Measurements from ENCODE around the gene CUBN.

The CUBN gene

DNA sequence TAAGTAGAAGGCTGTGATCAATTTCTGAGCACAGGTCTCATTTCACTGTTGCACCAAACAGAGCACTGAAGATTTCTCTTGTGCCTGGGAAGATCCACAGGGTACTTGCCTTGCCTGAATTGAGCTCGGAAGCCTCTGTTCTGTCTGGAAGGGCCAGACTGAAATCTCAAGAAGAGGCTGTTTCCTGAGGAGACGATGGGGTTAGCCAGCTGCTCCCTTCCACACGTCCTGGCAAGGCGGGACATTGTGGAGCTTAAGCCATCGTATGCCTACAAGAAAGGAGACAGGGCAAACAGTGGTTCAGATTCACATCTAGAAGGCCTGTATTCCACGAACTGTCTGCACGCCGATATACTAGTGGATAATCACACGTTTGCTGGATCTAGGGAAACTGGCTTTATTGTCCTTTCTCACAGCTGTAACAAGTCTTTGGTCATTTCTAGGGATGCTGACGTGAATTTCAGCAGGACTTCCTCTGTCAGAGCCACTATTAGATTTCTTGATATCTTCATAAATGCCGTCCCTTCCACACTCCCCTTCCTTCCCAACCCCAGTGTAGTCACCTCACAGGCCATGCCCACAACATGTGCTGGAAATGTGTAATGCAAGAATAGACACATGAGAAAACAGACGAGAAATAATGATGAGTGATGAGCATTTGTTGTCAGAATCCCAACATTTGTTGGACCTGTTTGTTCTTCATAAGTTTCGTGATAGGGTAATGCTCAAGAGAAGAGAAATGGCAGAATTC is 175.2 kb downstream of the CUBN start:
- no peak for DNase-seq (ENCODE audit: low read depth in 2 of 2, low spot score in 1 of 2)

DNA sequence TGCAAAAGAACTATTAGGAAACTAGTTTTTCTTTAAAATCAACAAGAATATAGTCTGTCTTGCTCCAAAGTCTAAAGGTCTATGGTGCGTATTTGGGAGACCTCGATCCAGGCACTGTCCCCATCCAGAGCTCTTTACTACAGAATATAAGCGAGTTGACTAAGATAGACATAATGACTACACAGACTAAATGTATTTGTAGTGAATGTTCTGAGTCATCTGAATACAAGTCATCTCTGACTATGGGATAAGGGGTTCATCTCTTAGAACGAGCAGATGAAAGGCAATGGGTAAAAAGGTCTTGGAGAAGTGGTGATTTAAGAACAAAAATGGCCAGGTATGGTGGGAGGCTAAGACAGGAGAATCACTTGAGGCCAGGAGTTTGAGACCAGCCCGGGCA is 176.3 kb downstream of the CUBN start:
- DNase-seq (ENCODE audit: low read depth in 2 of 2, low spot score in 1 of 2) = no peak

DNA sequence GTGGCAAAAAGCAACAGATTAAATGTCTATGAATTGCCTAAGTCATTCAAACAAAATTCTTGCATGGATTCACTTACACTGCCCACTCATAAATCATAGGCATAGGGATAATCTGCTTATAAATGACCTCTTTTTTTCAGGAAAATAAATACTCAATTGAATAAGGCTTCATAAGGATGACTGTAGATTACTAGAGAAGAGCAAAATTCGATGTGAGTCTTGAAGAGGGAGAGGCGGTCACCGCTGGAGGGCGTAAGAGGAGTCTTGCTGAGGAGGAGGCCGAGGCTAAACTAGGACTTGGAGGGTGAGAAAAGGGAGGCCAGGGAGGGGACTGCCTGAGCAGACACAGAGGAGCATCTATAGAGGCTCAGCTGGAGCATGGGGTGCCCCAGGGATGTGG is 177.0 kb downstream of the CUBN start:
- no peak for DNase-seq (ENCODE audit: low read depth in 2 of 2, low spot score in 1 of 2)

DNA sequence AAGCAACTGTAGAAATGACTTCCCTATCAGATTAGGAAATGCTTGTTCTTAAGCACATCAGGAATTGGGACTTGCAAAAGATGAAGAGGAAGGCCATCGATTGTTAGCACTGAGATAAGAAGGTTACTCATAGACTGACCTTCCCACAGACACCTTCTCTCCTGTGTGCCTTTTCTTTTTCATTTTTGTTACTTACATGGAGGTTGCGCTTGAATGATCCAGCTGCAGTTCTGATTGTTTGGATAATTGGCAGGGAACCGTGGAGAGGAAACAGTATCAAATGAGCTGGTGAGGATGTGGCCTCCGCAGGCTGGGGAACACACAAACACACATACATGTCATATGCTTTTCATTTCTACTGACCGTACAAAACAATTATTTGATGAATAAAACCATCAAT is 177.5 kb downstream of the CUBN start:
- DNase-seq (ENCODE audit: low read depth in 2 of 2, low spot score in 1 of 2) = no peak

DNA sequence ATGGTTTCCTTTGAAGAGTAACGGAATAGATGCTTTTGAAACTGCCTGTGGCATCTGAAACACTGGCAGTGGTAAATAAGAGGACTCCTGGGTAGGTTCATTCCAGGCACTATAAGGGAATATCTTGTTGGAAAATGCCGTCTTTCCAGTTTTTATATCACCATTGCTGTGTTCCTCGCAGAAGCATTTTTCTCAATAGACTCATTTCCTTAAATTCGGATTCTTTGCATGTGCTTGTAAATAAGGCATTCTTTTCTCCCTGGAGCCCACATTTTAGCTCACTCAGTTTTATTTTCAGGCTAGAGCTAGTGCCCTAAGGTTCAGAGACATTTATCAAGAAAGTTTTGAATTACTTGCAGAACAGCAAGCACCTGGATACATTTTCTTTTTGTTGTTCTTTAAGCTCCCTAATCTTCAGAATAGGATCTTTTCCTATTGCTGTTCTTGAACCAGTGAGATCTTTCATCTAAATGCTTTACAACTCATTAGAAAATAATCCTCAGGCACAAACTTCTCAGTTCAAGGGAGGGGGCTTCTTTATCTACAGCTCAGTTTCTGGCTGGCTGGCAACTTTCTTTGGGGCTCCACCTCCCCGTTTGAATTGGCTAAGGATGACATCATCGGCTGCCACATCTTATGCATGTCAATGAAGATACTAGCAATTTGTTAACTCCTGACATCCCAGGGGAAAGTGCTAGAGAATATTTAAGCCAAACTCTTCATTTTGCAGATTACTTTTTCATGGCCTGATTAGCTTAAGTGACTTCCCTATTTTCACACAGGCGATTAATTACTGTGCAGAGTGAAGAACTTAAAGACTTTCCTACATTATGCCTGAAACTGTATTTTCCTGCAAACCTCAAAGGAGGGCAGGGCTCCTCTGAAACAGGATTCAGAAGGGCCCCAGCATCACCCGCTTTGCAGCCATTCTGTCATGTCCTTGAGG is 178.7 kb downstream of the CUBN start:
- no peak for DNase-seq (ENCODE audit: low read depth in 2 of 2, low spot score in 1 of 2)

DNA sequence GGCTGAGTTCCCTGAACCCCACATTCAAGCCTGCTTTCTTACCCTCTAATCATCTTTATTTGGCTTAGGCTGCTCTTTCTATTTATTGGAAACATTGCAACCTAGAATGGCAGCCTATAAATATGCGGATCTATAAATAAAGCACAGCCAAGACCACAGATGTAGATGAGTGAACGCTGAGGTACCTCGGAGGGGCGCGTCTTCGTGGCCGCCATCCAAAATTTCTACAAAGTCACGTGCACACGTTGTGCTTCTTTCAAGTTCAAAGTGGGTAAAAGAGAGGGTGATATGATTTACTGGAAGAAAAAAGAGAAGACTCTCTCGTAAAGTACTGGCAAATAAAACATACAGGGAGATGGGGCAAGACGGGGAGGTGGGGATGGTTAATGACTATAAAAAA is 179.8 kb downstream of the CUBN start:
- DNase-seq (ENCODE audit: low read depth in 2 of 2, low spot score in 1 of 2) = no peak

DNA sequence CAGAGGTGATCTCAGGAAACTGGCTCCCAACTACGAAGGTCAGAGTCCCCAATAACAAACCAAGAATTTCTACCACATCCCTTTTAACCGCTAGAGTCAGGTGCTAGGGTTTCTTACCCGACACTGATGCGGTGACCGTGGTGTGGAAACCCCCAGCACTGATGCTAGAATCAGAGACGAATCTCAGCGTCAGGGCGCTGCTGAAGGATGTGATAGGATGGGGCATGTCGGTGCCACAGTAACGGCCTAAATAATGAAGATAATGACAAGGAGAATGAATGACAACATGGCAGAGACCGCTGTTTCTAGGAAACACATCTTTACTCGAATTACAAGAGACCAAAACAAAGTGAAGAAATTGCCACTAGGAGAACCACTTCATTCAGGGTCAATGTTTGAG is 181.2 kb downstream of the CUBN start:
- peak in 1 of 2 donors; percentile 7 for DNase-seq (ENCODE audit: low read depth in 2 of 2, low spot score in 1 of 2)

DNA sequence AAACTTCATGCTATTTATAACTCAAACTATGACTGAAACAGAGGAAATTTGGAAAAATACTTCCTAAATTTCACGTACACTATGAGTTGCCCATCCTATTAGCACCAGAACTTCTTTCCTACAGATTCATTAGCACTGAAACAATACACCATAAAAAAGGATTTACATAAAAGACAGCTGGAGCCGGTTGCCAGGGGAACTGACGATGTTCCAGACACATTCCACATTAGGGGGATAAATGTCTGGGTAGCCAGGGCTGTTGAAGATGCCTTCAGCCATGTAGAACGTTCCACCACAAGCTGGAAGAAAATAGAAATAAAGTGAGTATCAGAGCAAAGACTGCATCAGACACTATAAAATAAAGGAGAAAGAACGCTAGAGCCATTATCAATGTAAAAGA is 182.5 kb downstream of the CUBN start:
- no peak for DNase-seq (ENCODE audit: low read depth in 2 of 2, low spot score in 1 of 2)

DNA sequence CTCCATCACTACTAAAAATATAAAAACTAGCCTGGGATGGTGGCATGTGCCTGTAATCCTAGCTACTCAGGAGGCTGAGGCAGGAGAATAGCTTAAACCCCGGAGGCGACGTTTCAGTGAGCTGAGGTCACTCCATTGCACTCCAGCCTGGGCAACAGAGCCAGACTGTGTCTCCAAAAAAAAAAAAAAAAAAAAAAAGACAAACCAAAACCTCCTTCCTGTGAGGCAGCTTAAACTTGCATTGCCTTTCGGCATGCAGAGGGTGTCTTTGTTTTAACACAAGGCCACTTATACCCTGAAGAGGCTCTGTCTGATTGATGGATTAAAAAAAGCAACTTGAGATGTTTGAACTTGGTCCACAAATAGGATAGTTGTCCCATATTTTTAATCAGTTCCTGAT is 184.0 kb downstream of the CUBN start:
- no peak for DNase-seq (ENCODE audit: low read depth in 2 of 2, low spot score in 1 of 2)

DNA sequence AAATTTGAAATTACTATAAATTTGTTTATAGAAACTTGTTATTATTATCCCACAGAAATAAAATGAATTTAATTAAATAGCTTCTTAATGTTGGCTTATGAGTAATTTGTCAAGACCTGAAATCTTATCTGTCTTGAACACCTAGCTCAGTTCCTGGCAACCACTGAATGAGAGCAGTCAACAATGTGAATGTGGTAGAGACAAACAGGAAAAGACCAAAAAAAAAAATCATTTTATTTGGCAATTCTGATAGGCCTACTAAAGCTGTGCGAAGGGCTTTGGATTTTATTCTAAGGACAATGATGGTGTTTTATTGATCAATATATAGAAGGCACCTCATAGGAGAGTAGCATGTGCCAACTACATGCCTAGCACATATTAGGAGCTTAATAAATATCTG is 184.6 kb downstream of the CUBN start:
- DNase-seq (ENCODE audit: low read depth in 2 of 2, low spot score in 1 of 2) = no peak

DNA sequence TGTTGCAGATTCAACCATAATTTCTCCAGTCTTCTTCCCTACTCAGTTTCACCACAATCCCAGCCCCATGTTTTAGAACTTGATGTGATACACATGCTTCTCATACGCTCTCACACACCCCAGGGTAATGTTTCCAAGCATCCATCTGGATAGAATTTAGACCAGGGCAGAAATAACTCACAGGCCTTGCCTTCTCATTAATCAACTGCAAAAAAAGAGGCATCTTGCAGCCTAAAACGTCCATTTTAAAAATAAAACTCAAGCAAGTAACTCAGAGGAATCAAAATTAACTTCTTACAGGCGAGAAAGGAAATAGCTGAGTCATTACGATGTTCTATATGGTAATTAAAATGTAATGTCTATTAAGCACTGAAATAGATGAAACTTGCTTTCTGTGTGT is 185.2 kb downstream of the CUBN start:
- DNase-seq (ENCODE audit: low read depth in 2 of 2, low spot score in 1 of 2) = no peak

DNA sequence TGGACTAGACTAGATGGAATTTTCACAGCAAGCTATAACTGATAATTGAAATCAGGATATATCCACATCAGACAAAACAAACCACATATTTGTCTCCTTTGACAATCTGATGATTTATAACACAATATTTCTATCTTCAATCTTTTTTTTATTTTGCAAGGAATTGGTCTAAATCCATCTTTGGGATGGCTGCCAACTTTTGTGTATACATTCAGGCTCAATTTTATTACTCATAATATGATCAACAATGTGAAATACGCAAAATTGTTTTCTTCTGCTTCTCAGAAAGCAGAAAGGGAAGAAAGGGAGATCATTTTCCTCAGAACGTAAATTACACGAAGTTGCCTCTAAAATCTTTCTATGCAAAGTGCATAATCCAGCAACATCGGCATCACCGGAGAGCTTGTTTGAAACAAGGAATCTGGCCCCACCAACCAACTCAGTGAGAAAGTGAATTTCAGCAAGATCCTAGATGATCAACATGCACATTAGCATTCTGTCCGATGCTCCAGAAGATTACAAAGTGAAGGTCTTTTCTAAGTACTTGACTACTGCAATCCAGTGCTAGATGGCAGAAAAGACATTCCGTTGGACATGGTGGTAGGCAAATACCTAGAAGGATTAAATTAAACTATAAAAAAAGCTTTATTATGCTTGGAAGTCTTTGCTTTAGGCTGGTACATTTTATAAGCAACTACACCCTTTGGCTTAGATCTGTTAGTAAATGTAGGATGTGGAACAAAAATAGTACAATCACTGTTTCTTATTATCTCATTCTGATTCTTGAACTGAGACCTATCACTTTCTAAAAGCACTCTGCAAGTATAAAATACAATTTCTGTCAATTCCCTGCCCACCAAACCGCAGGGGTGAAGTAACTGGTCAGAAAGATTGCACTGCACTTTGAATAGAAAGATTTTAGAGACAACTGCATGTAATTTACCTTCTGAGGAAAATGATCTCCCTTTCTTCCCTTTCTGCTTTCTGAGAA is 186.0 kb downstream of the CUBN start:
- no peak for DNase-seq (ENCODE audit: low read depth in 2 of 2, low spot score in 1 of 2)

DNA sequence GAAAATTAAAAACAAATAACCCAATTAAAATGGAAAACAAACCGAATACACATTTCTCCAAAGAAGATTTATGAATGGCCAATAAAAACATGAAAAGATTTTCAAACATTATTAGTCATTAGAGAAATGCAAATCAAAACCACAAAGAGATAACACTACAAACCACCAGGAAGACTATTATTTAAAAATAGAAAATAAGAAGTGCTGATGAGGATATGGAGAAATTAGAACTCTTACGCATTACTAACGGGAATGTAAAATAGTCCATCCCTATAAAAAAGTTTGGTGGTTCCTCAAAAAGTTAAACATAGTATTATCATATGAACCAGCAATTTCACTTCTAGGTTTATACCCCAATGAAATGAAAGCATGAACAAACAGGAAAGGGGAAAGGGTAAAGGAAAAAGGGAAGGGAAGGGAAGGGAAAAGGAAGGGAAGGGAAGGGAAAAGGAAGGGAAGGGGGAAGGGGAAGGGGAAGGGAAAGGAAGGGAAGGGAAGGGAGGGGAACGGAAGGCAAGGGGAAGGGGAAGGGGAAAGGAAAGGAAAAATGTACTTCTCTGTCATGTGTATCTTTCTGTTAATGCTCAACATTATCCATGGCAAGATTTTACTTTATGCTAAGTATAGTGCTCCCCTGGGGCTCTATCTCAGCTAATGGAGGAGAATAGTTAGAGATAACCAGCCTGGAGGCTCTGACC is 187.1 kb downstream of the CUBN start:
- no peak for DNase-seq (ENCODE audit: low read depth in 2 of 2, low spot score in 1 of 2)

DNA sequence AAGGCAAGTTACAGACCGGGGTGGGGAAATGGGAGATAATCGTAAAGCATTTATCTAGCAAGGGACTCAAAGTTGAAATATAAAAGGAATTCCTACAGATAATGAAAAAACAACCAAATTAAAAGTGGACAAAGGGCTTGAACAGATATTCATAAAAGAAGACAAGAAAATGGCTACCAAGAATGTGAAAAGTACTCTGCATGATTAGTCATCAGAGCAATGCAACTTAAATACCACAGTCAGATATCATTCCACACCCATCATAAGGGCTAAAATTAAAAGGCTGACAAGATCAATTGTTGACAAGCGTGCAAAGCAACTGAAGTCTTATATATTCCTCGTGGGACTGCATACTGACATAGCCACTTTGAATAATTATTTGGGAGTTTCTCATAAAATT is 187.7 kb downstream of the CUBN start:
- DNase-seq (ENCODE audit: low read depth in 2 of 2, low spot score in 1 of 2) = no peak

DNA sequence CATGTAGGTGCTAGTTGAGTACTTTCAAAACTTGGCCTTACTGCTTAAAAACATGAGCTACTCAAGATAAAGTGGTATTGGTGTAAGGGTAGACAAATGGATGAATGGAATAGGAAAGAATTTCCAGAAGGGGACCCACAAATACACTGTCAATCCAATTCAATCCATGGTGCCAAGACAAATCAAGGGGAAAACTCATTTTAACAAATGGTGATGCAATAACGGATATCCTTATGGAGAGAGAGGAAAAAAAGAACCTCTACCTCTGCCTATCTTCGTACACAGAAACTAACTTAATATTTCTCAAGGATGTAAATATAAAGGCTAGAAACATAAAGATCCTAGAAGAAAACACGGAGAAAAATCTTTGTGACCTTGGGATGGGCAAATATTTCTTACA is 188.5 kb downstream of the CUBN start:
- DNase-seq (ENCODE audit: low read depth in 2 of 2, low spot score in 1 of 2) = no peak

DNA sequence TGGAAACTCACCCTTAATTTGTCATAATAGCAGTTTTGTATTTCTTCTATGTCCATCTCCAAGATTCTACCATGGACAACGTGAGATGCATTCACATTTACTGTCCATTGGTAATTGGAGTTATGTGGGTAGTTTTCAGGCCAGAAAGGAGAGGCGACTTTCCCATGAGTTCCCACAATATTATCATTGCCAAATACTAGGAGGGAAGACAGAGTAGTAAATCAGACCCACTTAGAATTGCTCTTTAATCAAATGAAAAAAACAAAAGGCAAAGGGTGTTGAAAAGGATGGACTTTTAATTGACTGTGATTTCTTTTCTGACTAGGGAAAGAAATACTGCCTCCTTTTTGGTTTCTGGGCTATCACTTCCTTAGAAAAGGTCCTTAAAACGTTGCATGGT is 190.7 kb downstream of the CUBN start:
- DNase-seq (ENCODE audit: low read depth in 2 of 2, low spot score in 1 of 2) = no peak

DNA sequence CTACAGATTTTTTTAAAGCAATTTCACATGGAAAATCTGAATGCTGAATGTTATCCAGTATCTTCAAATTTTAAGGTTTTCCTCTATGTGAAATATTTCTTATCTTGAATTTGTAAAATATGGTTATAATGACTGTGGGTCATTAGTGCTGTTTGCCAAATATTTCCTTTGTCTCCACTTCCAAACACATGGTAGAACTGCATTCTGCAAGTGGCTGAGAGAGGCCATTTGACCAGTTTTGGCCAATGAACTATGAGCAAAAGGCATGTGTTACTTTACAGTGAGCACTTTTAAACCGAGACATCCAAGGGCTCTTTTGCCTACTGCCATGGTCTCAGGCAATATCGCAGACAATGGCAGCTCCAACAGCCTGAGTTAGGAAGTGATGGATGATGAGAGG is 195.2 kb downstream of the CUBN start:
- no peak for DNase-seq (ENCODE audit: low read depth in 2 of 2, low spot score in 1 of 2)

DNA sequence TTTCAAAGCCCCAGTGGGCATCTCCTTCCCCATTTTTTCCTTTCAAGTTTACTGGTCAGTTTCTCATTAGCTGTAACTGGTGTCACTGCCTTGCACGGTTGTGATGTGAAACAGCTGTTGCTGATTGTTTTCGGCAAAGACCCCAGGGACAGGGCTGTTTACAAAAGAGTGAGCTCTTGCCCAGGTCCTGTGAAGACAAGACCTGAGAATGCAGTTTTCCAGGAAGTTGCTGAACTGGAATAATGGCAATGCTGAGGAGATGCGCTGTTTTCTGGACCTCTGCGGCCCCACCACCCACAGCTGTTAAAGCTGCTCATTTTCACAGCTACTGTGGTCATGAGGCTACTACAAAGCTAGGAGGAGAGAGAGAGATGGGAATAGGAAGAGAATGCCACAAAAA is 195.8 kb downstream of the CUBN start:
- DNase-seq (ENCODE audit: low read depth in 2 of 2, low spot score in 1 of 2) = no peak

DNA sequence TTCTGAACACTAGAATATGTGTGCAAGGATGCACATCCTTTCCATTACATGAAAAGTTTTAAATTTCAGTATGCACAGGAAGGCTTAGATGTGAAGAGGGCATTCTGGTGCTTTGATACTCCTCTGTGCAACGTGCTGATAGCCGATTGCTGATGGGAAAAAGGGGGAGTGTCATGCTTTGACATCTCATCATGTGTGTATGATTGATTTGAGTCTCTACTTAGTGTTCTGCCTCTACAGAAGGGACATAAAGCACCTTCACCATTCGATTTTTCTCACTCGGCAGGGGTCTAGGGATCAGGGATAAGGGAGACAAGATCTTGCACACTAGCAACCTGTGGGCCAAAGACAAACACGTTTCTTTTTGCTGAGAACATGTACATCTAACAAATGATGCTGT is 197.7 kb downstream of the CUBN start:
- no peak for DNase-seq (ENCODE audit: low read depth in 2 of 2, low spot score in 1 of 2)

DNA sequence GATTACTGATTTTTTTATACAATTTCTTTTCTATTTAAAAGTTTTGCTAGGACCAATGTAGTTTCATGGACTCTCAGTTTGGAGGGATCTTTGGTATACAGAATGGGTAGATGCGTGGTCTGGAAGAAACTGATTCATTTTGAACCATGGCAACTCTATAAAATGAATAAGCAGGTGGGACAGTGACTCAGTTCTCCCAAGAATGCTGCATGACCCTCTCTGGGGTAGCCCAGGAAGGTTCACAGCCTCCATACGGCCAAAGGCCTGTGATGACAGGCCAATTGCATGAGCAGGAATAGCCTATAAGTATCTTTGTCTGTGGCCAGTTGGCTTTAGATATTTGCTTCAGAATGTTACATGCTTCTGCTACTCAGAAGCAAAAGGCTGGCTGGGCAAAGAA is 199.1 kb downstream of the CUBN start:
- DNase-seq (ENCODE audit: low read depth in 2 of 2, low spot score in 1 of 2) = no peak

DNA sequence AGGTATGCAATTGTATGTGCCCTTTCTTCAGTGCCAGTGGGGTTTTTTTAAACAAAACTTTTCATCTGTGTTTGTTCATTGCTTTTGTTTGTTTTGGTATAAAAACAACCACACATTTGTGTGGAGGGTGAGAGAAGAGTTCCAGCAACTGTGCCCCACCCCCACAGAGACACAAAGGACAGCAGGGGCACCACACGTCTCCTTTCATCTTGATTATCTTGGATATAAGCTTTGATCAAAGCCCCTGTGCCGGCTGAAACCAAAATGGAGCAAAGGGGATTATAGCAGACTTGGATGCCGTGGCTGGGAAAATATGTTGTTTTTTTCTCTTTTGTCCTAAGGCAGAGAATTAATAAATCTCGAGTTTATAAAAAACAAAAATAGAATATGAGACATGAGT is 200.5 kb downstream of the CUBN start:
- no peak for DNase-seq (ENCODE audit: low read depth in 2 of 2, low spot score in 1 of 2)

Measured in stimulated activated CD8-positive, alpha-beta memory T cell treated with anti-CD3 and anti-CD28 coated beads, Interleukin-4, amount 100 ng/mL, for 4 hours (primary cell).